ENCODE data around the gene TOGARAM2.

TOGARAM2 gene

GRCh38 chr2:29000481-29000880, 19.4 kb downstream of the TOGARAM2 start:
- no peak for DNase-seq

GRCh38 chr2:29000956-29001355, 19.9 kb downstream of the TOGARAM2 start:
- no peak for DNase-seq

GRCh38 chr2:29001806-29002205, 20.7 kb downstream of the TOGARAM2 start:
- DNase-seq, result no peak

DNA sequence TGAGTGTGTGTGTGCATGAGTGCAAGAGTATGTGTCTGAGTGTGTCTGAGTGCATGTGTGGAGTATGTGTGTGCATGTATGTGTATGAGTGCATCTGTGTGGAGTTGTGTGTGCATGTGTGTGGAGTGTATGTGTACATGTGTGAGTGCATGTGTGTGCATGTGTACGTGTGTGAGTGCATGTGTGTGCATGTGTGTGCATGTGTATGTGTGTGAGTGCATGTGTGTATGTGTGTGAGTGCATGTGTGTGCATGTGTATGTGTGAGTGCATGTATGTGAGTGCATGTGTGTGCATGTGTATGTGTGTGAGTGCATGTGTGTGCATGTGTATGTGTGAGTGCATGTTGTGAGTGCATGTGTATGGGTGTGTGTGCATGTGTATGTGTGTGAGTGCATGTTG, 23.7 kb downstream of the TOGARAM2 start:
- DNase-seq, result no peak

DNA sequence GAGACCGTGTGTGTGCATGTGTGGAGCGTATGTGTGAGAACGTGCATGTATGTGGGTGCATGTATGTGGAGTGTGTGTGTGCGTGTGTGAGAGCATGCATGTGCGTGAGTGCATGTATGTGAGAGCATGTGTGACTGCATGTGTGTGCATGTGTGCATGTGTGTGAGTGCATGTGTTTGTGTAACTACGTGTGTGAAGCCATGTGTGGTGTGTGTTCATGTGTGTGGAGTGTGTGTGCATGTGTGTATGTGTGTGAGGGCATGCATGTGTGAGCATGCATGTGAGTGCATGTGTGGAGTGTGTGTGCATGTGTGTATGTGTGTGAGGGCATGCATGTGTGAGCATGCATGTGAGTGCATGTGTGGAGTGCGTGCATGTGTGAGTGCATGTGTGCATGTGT, 24.2 kb downstream of the TOGARAM2 start:
- DNase-seq, result no peak

GRCh38 chr2:29006092-29006979, 25.2 kb downstream of the TOGARAM2 start:
- DNase-seq, result no peak

GRCh38 chr2:29006980-29007301, 25.8 kb downstream of the TOGARAM2 start:
- no peak for DNase-seq

- no peak for DNase-seq
These were observed 28.2 kb downstream of the TOGARAM2 start for GRCh38 chr2:29009270-29009669.

DNA sequence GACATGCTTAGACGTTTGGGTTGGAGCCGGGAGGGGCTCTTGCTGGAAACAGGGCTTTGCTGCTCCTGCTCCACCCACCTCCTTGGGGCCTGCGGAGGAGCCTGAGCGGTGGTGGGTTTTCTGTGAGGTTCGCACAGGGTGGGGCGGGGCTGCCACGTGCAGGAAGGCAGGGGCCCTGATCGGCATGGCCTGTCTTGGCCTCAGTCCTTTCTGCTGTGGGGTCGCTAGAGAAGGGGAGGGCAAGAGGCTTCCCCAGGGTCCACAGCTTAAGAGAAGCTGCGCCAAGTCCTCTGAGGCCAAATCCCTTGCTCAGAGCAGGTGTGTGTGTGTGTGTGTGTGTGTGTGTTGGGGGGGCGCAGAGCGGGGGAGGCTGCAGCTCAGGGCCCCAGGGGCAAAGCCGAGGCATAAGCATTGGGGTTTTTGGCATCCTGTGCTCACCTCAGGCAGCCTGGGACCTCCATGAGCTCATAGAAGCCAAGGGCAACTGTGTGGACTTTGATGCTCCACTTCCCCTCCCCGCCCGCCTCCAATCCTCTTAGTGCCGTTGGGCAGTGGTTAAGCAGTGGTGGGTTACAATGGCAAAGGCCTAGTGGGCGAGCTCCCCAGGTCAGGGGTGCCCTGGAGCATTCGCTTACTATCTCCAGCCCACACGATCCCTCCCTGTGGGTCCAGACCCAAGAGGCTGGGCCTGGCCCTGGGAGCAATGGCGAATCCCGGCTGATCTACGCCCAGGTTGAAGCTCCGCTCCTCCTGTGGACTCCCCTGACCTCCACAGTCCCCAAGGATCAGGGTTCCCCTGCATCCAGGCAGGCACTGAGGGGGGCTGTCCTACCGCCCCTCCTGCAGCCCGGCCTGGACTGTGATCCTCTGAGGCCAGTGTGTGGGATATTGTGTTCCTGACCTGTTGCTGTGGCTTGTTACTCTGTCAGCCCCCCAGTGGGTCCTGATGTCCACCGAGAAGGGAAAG, 28.9 kb downstream of the TOGARAM2 start:
- no peak for DNase-seq

- peak; percentile 22 for DNase-seq
These were observed 29.8 kb downstream of the TOGARAM2 start for GRCh38 chr2:29010946-29011345.

DNA sequence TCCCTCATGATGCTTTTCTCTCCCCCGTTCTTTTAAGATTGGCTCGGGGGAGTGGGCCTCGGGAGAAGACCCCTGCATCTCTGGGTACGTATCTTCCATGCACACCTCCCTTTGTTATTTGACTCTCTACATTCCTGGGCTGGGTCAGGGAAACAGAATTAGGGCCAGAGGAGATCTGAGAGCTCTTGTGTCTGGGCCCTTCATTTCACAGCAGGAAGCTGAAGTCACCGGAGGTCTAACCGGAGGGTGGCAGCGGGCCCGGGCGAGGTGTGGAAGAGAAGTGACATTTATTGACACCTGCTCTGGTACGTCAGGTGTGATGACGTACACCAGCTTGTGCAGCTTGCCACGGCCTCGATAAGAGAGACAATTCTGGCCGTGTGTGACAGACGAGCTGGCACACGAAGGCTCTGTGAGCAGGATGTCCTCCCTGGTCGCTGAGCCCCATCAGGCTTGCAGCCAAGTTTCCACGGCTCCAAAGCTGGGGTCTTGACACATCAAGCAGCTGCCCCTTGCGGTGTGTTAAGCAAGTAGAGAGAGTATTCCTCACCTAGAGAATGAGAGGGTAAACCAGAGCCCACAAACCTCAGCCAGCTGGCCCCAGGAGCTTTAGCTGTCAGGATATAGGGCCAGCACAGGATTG, 30.4 kb downstream of the TOGARAM2 start:
- DNase-seq, result peak; percentile 92

DNA sequence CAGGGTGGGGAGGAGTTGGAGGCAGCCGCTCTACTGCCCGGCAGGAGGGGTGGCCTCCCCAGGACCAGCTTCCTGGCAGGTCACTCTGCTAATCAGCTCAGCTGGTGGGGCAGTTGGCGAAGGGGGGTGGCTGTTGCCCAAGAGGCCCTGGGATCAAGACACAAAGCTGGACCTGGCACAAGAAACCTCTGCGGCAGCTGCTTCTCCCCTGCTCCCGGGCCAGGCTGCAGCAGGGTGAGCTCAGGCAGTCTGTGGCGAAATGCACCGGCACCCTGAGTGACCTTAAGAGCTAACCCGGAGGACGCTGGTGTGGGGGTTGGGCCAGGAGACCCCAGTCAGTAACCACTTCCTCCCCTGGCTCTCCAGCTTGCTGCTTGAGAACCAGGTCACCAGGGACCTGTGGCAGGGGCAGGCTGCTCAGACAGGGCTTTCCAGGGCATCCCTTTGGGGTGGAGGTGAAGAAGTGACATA, 31.1 kb downstream of the TOGARAM2 start:
- no peak for DNase-seq

DNA sequence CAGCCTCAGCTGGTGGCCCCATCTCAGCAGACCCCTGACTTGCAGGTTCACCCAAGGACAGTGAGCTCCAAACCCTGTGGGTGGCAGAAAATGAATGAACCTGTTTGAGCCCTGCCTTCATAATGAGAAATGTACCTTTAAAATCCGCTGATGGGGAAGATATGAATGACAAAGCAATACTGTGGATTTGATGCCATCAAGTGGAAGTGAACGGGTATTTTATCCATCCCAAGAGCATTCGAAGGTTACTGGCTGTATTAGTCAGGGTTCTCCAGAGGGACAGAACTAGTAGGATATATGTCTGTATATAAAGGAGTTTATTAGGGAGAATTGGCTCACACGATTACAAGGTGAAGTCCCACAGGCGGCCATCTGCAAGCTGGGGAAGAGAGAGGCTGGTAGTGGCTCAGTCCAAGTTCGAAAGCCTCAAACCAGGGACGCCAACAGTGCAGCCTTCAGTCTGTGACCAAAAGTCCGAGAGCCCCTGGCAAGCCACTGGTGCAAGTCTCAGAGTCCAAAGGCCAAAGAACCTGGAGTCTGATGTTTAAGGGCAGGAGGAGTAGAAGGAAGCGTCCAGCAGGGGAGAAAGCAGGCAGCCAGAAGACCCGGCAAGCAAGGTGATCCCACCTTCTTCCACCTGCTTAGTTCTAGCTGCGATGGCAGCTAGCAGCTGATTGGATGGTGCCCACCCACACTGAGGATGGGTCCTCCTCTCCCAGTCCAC, 32.1 kb downstream of the TOGARAM2 start:
- DNase-seq, result peak; percentile 12

- no peak for DNase-seq
These were observed 33.2 kb downstream of the TOGARAM2 start for GRCh38 chr2:29014331-29014730.

DNA sequence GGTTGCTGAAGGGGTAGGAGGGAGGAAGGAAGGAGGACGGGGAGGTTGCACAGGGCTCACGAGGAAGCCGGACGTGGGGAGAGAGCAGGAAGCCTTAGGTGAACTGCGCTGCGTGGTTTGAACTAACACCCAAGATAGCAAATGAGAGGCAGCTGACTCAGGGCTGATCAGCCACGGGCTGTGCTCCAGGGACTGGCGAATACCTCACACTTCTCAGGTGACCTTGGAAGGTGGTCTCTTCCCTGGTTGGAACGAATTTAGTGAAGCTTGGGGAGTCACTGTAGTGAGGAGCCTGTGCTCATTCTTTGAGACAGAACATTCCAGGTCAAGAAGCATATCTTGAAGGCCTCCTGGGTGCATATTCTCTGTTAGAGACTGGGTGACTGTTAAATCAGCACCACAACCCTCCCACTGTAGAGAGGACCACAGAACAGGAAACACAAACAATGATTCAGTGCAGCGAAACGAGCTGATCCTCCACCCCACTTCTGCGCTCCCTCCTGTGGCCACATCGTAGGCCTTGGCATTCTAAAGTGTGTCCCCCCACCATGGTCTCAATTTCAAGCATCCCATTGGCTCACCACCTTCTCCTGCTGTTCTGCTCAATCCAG, 33.8 kb downstream of the TOGARAM2 start:
- no peak for DNase-seq

DNA sequence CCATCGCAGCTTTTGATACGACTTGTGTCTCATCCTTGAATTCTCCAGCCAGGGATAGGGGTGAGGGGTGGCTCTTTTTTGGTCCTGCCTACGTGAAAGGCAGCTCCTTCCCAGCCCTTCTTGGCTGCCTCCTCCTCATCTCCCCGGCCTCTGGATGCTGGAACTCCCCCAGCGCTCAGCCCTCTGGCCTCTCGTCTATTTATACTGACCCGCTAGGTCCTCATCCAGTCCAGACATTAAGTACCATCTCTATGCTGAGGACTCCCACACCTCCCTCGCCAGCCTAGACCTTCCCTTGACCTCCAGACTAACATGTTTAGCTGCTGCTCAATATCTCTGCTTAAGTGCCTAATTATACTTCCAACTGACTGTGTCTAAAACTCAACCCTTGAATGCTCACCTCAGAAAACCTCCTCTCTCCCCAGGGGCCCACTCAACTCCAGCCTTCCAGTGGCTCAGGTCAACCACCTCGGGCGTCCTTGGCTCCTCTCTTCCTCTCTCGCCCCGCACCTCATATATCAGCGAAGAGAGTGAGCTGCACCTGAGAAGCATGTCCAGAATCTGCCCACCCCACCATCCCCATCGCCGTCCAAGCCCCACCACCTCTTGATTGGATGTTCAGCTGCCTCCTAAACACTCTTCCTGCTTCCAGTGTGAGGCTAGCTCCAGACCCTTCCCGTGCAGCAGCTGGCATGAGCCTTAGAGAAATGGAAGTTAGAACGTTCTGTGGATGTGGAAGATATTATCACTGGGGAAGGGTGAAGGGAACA, 34.8 kb downstream of the TOGARAM2 start:
- no peak for DNase-seq

GRCh38 chr2:29016504-29016903, 35.4 kb downstream of the TOGARAM2 start:
- no peak for DNase-seq

DNA sequence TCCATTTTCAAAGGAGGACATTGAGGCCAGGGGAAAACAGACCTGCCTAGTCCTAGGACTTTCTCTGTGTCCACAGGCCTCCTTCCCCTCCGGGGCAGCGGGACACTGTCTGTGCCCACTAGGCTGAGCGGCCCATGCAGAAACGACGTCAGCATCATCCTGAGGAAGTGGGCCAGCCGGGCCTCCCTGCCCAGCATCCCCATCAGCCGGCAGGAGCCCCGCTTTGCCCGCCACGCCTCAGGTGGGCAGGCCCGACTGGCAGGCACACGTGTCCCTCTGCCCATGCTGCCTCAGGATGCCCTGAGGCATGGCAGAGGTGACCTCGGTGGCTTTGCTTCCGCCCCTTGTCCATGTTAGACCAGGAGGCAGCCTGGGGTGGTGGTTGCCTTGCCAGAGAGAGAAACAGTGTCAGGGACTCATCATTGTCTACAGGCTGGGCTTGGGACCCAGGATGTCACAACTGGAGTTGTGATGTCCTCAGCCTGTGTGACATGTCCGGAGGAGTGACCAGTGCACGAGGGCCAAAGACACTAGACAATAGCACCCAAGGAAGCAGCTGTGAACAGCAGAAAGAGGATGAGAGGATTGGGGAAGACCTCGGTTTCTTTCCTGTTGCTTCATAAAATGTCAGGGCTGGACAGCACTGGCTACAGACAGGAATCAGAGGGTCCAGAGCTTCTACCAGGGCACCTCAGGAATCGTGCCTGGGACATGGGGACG, 36.8 kb downstream of the TOGARAM2 start:
- DNase-seq, result no peak

- no peak for DNase-seq
These were observed 40.8 kb downstream of the TOGARAM2 start for GRCh38 chr2:29021886-29022285.

DNA sequence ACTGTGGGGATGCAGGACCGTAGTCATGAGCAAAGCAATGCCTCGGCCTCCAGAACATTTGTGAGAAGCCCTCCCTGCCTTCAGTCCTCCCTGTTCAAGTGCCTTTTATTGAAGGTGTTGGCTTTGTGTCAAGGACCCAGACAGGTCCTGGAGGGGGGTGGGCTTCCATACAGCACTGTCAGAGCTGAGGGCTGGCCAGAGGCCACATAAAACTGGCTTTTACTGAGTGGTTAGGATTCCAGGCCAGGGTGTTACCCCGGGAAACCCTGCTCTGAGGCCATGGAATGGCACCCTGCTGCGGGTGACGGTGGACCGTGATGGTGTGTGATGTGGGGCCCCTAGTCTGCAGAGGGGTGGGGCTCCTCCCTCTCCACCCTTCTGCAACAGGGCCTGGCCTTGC, 41.6 kb downstream of the TOGARAM2 start:
- DNase-seq, result no peak

- DNase-seq, result no peak
These were observed 42.1 kb downstream of the TOGARAM2 start for GRCh38 chr2:29023188-29023587.
